Erythroblast (primary cell): ENCODE results near the gene CPLANE2.
"Not testable (repeated sequence)": the region's sequence is repeated elsewhere in the genome, so short reads cannot be mapped to it uniquely, and the experiment has no call there.

ENCODE experiments used
- GATA1 ChIP-seq: IDR thresholded peaks from 2 replicates; pipeline ENCODE4 v1.6.1; 2011; ENCODE audit warnings: low read depth, mild to moderate bottlenecking, control low read depth, low read length, moderate library complexity
- POLR2A ChIP-seq: IDR thresholded peaks from 2 replicates; pipeline ENCODE4 v1.6.1; 2011; ENCODE audit warnings: mild to moderate bottlenecking, low read length

- TF ChIP-seq POLR2A, GATA1: not testable (repeated sequence)
Observed at GRCh38 chr1:16215240-16215639, 21.7 kb downstream of the CPLANE2 start.
